ENCODE data around the gene KRT78. TPM values are rescaled to one million over a fixed set of nuclear protein-coding genes. Genes with fewer than 3 reads are reported as not detected.

Gene KRT78, protein sequence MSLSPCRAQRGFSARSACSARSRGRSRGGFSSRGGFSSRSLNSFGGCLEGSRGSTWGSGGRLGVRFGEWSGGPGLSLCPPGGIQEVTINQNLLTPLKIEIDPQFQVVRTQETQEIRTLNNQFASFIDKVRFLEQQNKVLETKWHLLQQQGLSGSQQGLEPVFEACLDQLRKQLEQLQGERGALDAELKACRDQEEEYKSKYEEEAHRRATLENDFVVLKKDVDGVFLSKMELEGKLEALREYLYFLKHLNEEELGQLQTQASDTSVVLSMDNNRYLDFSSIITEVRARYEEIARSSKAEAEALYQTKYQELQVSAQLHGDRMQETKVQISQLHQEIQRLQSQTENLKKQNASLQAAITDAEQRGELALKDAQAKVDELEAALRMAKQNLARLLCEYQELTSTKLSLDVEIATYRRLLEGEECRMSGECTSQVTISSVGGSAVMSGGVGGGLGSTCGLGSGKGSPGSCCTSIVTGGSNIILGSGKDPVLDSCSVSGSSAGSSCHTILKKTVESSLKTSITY
- polyA plus RNA-seq, result 1 to 10 TPM in 1 of 4 donors, under 1 TPM in 2, not detected in 1; 0.30 to 1.8 (median 0.54) TPM
- long read RNA-seq, donor 1, result 0 reads
- long read RNA-seq, donor 2, result 0 reads
- long read RNA-seq, donor 3, result 0 reads
- long read RNA-seq, donor 4, result 0 reads
- long read RNA-seq, donor 5, result 0 reads
- long read RNA-seq, donor 6, result 0 reads
- long read RNA-seq, donor 7, result 0 reads
- long read RNA-seq, donor 8, result 0 reads
- long read RNA-seq, donor 9, result 0 reads
- long read RNA-seq, donor 10, result 0 reads

DNA sequence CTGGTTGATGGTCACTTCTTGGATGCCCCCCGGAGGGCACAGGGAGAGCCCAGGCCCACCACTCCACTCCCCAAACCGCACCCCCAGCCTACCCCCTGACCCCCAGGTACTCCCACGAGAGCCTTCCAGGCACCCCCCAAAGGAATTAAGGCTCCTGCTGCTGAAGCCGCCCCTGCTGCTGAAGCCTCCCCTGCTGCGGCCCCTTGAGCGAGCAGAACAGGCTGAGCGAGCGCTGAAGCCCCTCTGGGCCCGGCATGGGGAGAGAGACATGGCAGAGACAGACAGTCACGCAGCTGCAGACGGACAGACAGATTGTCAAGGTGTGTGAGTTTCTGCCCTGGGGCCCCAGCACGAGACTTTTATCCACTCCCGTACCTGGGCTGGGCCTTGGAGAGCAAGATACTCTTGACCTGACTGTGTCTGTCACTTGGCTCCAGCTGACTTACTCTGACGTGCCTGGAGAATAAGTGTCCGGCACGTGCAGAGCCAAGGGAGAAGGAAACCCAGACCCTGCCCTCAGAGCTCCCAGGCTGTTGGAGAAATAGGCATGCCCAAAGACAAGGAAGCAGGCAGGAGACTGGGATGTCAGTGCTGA lies at the start of gene KRT78:
Gene KRT78, minus strand, starts transcription at position 334 of the 595 bp plus-strand sequence. Its CDS starts 64 bp downstream, at position 270.
- Histone ChIP-seq H3K9me3 (ENCODE audit: control insufficient read depth in 2 of 2, insufficient read depth in 1 of 2, low read depth in 1 of 2, low read length in 1 of 2) (no peaks in the 10 kb centered on the region), H3K4me1 (ENCODE audit: control insufficient read depth in 3 of 3, insufficient read depth in 2 of 3, low read depth in 1 of 3, low read length in 2 of 3) (no peaks in the 10 kb centered on the region), H3K27me3 (ENCODE audit: control insufficient read depth in 3 of 3, insufficient read depth in 3 of 3, low read length in 3 of 3) (peaks cover 0 to 7% (median 0%) of the 10 kb centered on the region in 3 donors), H3K36me3 (ENCODE audit: control insufficient read depth in 3 of 3, insufficient read depth in 2 of 3, low read depth in 1 of 3, low read length in 3 of 3) (no peaks in the 10 kb centered on the region), H3K4me3 (ENCODE audit: low read depth in 1 of 3, low read length in 3 of 3) (no peak within 1 kb of the TSS), H3K27ac (ENCODE audit: low read depth in 1 of 3, low read length in 2 of 3) (no peak within 1 kb of the TSS)
- WGBS, 3 donors, result 80 to 85% (median 84%) methylated on average over 16 of the region's 16 CpGs
- DNase-seq (no peak), FAIRE-seq (no peak)

DNA sequence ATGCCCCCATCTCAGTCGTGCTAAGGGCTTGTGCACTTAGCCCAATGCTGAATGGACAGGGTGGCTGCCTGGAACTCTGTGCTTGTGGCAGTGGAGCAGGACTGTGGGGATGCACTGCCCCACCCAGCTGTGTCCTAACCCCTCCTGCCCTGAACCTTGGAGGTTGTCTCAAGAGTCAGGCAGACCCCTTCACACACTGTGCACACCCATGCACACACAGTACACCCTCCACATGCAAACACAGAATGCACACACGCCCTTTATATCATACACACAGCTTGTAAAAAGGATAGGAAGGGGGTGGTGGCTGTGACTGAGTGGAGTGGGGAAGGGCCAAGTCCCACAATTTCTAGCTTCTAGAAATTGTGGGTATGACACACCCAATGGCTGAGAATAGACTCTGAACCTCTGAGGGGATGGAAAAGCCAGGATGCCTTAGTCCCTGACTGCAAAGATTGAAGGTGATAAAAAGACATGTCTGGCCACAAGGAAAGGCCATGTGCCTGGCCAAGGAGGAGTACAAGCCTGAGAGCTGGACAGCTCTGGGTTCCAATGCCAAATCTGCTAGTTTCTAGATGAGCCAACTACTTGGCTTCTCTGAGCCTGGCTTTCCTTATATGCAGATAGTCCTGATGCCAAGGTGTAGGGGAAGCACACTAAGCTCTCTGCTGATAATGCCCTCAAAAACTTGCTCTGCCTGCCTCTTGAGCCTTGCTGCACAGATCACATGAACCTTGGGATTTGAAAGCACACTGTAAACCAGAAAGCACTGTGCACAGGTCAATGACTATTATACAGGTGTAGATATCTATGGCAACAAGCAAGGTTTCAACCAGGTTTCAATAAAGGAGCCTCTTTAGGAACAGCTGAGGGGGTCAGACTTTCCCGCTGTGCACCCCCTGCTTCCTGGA lies 47.7 kb upstream of the KRT78 start:
- DNase-seq (peak; percentile 86 to 88), FAIRE-seq (no peak)
- H3K36me3 ChIP-seq (ENCODE audit: control insufficient read depth in 3 of 3, insufficient read depth in 2 of 3, low read depth in 1 of 3, low read length in 3 of 3), result peaks cover 4 to 58% (median 26%) of the 10 kb centered on the region in 3 donors
- peaks cover 0 to 63% (median 2%) of the 10 kb centered on the region in 3 donors for H3K4me1 ChIP-seq (ENCODE audit: control insufficient read depth in 3 of 3, insufficient read depth in 2 of 3, low read depth in 1 of 3, low read length in 2 of 3)
- H3K27ac ChIP-seq (ENCODE audit: low read depth in 1 of 3, low read length in 2 of 3), result peak overlapping the region; percentile 50 to 94 (median 87)
- H3K9me3 ChIP-seq (ENCODE audit: control insufficient read depth in 2 of 2, insufficient read depth in 1 of 2, low read depth in 1 of 2, low read length in 1 of 2), result no peaks in the 10 kb centered on the region
- H3K4me3 ChIP-seq (ENCODE audit: low read depth in 1 of 3, low read length in 3 of 3), result no peak overlapping the region
- H3K27me3 ChIP-seq (ENCODE audit: control insufficient read depth in 3 of 3, insufficient read depth in 3 of 3, low read length in 3 of 3), result no peaks in the 10 kb centered on the region
- 19 to 57% (median 32%) methylated on average over 3 of the region's 3 CpGs for WGBS, 3 donors

DNA sequence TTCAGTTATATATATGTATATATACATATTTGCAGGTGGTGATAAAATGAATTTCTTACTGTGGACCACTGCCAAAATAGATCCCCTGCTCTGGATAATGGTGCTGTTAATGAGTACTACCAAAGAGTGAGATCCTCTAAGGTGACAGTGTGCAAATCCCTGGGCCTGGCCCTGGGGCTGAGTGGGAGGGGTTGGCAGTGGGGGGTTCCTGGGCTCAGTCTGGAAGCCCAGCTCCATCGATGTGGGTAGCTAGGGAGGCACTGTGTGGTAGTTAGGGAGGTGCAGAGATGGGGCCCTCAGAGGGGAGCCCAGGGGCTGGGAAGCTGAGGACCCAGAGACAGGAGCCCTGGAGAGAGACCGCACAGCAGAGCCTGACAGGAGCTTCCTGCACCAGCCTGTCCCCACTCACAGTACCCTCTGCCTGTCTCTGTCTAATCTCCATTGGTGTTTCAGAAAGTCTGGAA lies 47.0 kb upstream of the KRT78 start:
- no peaks in the 10 kb centered on the region for H3K9me3 ChIP-seq (ENCODE audit: control insufficient read depth in 2 of 2, insufficient read depth in 1 of 2, low read depth in 1 of 2, low read length in 1 of 2)
- no peak for FAIRE-seq
- 17 to 46% (median 37%) methylated on average over 2 of the region's 2 CpGs for WGBS, 3 donors
- peaks cover 4 to 51% (median 19%) of the 10 kb centered on the region in 3 donors for H3K36me3 ChIP-seq (ENCODE audit: control insufficient read depth in 3 of 3, insufficient read depth in 2 of 3, low read depth in 1 of 3, low read length in 3 of 3)
- H3K27ac ChIP-seq (ENCODE audit: low read depth in 1 of 3, low read length in 2 of 3), result peak overlapping the region; percentile 50 to 94 (median 87)
- no peaks in the 10 kb centered on the region for H3K27me3 ChIP-seq (ENCODE audit: control insufficient read depth in 3 of 3, insufficient read depth in 3 of 3, low read length in 3 of 3)
- peak in 1 of 2 donors; percentile 80 for DNase-seq
- peaks cover 0 to 56% (median 2%) of the 10 kb centered on the region in 3 donors for H3K4me1 ChIP-seq (ENCODE audit: control insufficient read depth in 3 of 3, insufficient read depth in 2 of 3, low read depth in 1 of 3, low read length in 2 of 3)
- H3K4me3 ChIP-seq (ENCODE audit: low read depth in 1 of 3, low read length in 3 of 3), result no peak overlapping the region

DNA sequence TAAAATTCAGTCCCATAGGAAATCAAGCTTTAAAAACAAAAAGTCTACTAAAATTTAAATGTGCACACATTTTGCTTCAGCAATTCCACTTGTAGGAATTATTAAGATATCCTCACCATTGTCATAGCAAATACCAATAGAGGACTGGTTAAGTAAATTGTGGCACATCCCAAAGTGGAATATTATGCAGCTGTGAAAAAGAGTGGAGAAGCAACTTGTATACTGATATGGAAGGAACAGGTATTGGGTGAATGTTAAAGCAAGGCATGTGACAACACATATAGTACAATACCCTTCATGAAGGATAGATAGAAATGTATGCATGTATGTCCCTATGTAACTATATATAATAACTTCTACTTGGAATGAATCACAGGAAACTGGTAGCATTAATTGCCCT lies 44.2 kb upstream of the KRT78 start:
- FAIRE-seq, result no peak

DNA sequence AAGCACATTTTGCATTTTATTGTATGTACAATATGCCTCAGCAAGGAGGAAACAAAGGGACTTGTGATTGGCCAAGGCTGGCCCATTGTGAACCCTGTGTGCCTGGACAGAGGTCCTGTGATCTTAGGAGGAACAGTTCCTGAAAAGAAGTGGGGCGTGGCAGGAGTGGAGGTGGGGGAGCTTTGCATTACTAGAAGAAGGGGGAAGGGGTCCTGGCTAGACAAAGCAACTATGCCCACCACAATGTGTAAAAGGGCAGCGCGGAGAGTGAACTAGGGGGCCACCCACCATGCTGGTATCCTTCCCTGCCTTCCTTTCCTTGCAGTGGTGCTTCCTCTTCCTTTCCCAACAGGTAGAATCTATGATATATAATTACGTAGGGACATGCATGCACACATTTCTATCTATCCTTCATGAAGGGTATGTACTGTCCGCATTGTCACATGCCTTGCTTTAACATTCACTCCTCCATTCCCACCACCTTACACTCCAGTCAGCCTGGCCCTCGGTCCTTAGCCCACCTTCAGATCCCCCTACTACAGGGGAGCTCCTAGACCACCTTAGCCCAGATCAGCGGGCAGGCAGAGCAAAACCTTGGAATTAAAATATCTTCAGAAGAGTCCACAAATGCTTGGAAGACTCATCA lies 43.5 kb upstream of the KRT78 start:
- Histone ChIP-seq H3K36me3 (ENCODE audit: control insufficient read depth in 3 of 3, insufficient read depth in 2 of 3, low read depth in 1 of 3, low read length in 3 of 3) (peaks cover 0 to 17% (median 3%) of the 10 kb centered on the region in 3 donors), H3K4me3 (ENCODE audit: low read depth in 1 of 3, low read length in 3 of 3) (no peak overlapping the region), H3K27ac (ENCODE audit: low read depth in 1 of 3, low read length in 2 of 3) (no peak overlapping the region), H3K27me3 (ENCODE audit: control insufficient read depth in 3 of 3, insufficient read depth in 3 of 3, low read length in 3 of 3) (no peaks in the 10 kb centered on the region), H3K4me1 (ENCODE audit: control insufficient read depth in 3 of 3, insufficient read depth in 2 of 3, low read depth in 1 of 3, low read length in 2 of 3) (peaks cover 0 to 28% (median 0%) of the 10 kb centered on the region in 3 donors), H3K9me3 (ENCODE audit: control insufficient read depth in 2 of 2, insufficient read depth in 1 of 2, low read depth in 1 of 2, low read length in 1 of 2) (no peaks in the 10 kb centered on the region)
- WGBS, 3 donors, result 78 to 87% (median 81%) methylated on average over 7 of the region's 7 CpGs
- DNase-seq (no peak), FAIRE-seq (no peak)

More for the DNA sequence above, 44.2 kb upstream of the KRT78 start:
- peaks cover 0 to 33% (median 0%) of the 10 kb centered on the region in 3 donors for H3K4me1 ChIP-seq (ENCODE audit: control insufficient read depth in 3 of 3, insufficient read depth in 2 of 3, low read depth in 1 of 3, low read length in 2 of 3)
- no peak for DNase-seq
- no peaks in the 10 kb centered on the region for H3K27me3 ChIP-seq (ENCODE audit: control insufficient read depth in 3 of 3, insufficient read depth in 3 of 3, low read length in 3 of 3)
- peaks cover 4 to 23% (median 7%) of the 10 kb centered on the region in 3 donors for H3K36me3 ChIP-seq (ENCODE audit: control insufficient read depth in 3 of 3, insufficient read depth in 2 of 3, low read depth in 1 of 3, low read length in 3 of 3)
- H3K27ac ChIP-seq (ENCODE audit: low read depth in 1 of 3, low read length in 2 of 3), result no peak overlapping the region
- no peaks in the 10 kb centered on the region for H3K9me3 ChIP-seq (ENCODE audit: control insufficient read depth in 2 of 2, insufficient read depth in 1 of 2, low read depth in 1 of 2, low read length in 1 of 2)
- H3K4me3 ChIP-seq (ENCODE audit: low read depth in 1 of 3, low read length in 3 of 3), result no peak overlapping the region

DNA sequence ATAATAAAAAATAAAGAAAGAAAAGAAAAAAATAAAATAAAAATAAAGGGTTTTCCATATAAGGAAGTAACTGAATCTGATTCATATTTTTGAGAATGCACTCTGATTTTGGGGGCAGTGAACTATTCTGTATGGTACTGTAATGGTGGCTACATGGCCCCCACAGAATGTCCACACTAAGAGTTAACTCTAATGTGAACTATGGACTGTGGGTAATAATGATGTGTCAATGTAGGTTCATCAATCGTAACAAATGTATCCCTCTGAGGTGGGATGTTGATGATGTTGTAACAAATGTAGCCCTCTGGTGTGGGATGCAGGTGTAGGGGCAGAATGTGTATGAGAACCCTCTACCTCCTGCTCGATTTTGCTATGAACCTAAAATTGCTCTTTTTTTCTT lies 42.2 kb upstream of the KRT78 start:
- Histone ChIP-seq H3K4me1 (ENCODE audit: control insufficient read depth in 3 of 3, insufficient read depth in 2 of 3, low read depth in 1 of 3, low read length in 2 of 3) (peaks cover 0 to 15% (median 0%) of the 10 kb centered on the region in 3 donors), H3K36me3 (ENCODE audit: control insufficient read depth in 3 of 3, insufficient read depth in 2 of 3, low read depth in 1 of 3, low read length in 3 of 3) (peaks cover 0 to 4% (median 0%) of the 10 kb centered on the region in 3 donors), H3K9me3 (ENCODE audit: control insufficient read depth in 2 of 2, insufficient read depth in 1 of 2, low read depth in 1 of 2, low read length in 1 of 2) (no peaks in the 10 kb centered on the region), H3K27me3 (ENCODE audit: control insufficient read depth in 3 of 3, insufficient read depth in 3 of 3, low read length in 3 of 3) (no peaks in the 10 kb centered on the region), H3K4me3 (ENCODE audit: low read depth in 1 of 3, low read length in 3 of 3) (no peak overlapping the region), H3K27ac (ENCODE audit: low read depth in 1 of 3, low read length in 2 of 3) (no peak overlapping the region)
- 50 to 57% (median 52%) methylated on average over 2 of the region's 2 CpGs for whole genome bisulfite sequencing, 3 donors
- FAIRE-seq (no peak), DNase-seq (no peak)

DNA sequence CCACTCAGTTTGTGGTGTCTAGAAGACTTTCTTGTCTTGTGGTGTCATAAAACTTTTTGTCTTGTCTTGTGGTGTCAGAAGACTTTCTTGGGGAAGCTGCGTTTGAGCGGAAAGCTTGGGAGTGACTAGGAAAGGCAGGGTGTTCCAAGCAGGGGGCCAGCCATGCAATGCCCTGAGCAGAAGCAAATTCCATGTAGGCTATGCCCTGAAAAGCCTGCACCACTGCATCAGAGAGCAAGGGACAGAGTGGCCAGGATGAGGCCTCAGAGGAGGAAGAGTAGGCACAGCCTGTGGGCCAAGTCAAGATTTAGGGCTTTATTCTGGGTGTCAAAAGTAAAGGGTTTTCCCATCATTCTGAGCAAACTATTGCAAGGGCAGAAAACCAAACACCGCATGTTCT lies 41.6 kb upstream of the KRT78 start:
- H3K27me3 ChIP-seq (ENCODE audit: control insufficient read depth in 3 of 3, insufficient read depth in 3 of 3, low read length in 3 of 3), result no peaks in the 10 kb centered on the region
- H3K9me3 ChIP-seq (ENCODE audit: control insufficient read depth in 2 of 2, insufficient read depth in 1 of 2, low read depth in 1 of 2, low read length in 1 of 2), result no peaks in the 10 kb centered on the region
- H3K4me3 ChIP-seq (ENCODE audit: low read depth in 1 of 3, low read length in 3 of 3), result no peak overlapping the region
- no peak overlapping the region for H3K27ac ChIP-seq (ENCODE audit: low read depth in 1 of 3, low read length in 2 of 3)
- WGBS, 3 donors, result 90 to 92% (median 91%) methylated on average over 3 of the region's 3 CpGs
- DNase-seq, result no peak
- no peak for FAIRE-seq
- peaks cover 0 to 13% (median 0%) of the 10 kb centered on the region in 3 donors for H3K4me1 ChIP-seq (ENCODE audit: control insufficient read depth in 3 of 3, insufficient read depth in 2 of 3, low read depth in 1 of 3, low read length in 2 of 3)
- no peaks in the 10 kb centered on the region for H3K36me3 ChIP-seq (ENCODE audit: control insufficient read depth in 3 of 3, insufficient read depth in 2 of 3, low read depth in 1 of 3, low read length in 3 of 3)
